Fibroblast of skin of scalp (primary cell): ENCODE measurements around the gene RASA3.
"Not testable (repeated sequence)": the region's sequence is repeated elsewhere in the genome, so short reads cannot be mapped to it uniquely, and the experiment has no call there.

Source experiments
- DNase-seq: peaks from one replicate; pipeline ENCODE4 v3.0.0-alpha.2; 2013

Gene RASA3

GRCh38 chr13:114142137-114142550 lies 9.7 kb upstream of the RASA3 start:
- no peak for DNase-seq

- DNase-seq = no peak
These were observed 9.0 kb upstream of the RASA3 start for GRCh38 chr13:114141261-114141996.

GRCh38 chr13:114140906-114141250 lies 8.5 kb upstream of the RASA3 start:
- no peak for DNase-seq

DNA sequence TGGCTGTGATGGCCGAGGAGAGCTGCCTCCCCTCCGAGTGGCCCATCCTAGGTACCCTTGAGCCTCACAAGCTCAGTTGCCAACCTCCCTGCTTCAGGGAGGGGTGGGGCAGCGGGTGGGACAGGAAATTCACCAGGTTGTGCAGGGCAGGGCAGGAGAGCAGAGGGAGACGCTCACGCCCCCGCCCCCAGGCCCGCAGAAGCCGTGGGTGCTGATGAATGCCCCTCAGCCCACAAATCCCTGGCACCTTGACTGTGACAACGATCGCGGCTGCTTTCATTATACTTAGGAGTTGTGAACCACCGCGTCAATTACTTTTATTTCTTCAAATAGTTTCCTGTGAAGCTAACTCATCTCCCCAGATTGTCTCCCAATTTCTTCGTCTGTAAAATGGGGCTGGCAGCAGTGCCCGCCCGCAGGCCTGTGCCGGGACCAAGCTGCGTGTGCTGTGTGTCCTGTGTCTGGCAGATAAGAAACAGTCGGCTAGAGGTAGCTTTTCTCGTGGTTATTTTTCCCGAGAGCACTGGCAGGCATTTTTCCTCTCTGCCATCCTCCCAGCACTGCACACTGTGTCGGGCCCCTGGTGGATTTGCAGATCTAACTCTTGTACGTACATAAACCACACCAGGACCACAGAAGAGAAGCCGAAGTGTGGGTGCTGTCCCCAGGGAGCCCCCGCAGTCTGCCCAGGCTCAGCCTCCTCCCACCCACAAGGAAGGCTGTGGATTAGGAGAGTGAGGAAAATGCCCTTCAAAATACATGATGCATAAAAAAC lies 7.9 kb upstream of the RASA3 start:
- DNase-seq = no peak

DNA sequence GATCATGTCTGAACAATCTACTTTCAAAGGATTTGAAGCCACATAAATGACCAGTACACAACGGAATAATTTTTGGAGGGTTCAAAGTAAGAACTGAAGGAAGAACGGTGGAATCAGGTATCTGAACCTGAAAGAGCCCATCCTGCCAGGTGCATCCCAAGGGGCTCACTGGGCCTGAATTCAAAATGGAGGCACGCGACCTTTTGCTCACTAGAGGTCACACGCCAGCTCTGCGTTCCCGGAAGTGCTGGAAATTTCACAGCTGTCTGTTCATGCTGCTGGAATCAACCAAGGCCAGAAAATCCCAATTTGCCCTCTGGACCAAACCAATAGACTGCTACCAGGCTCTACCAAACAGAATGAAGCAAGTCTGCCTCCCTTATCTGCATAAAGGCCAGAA lies 4.2 kb upstream of the RASA3 start:
- DNase-seq = no peak

DNA sequence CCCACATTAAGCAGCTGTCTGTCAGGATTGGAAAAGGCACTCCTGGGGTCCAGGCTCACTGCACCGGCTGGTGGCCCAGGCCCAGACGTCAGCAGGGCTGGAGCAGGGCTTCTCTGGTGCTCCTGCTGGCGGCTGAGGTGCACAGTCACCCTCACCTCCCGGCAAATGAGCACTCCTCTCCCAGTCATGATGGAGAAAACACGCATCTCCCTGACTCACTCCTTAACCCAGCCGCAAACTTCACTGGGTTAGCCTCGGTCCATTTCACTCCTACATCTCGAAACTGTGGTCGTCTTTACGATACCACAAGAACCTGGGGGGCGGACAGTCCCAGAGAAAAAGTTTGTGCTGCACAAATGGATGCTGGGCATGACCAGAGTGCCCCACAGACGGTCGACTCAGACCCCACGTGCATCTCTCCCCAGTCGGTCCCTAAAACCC lies 3.3 kb upstream of the RASA3 start:
- no peak for DNase-seq

- no peak for DNase-seq
These were observed 2.7 kb upstream of the RASA3 start for GRCh38 chr13:114134944-114135610.

DNA sequence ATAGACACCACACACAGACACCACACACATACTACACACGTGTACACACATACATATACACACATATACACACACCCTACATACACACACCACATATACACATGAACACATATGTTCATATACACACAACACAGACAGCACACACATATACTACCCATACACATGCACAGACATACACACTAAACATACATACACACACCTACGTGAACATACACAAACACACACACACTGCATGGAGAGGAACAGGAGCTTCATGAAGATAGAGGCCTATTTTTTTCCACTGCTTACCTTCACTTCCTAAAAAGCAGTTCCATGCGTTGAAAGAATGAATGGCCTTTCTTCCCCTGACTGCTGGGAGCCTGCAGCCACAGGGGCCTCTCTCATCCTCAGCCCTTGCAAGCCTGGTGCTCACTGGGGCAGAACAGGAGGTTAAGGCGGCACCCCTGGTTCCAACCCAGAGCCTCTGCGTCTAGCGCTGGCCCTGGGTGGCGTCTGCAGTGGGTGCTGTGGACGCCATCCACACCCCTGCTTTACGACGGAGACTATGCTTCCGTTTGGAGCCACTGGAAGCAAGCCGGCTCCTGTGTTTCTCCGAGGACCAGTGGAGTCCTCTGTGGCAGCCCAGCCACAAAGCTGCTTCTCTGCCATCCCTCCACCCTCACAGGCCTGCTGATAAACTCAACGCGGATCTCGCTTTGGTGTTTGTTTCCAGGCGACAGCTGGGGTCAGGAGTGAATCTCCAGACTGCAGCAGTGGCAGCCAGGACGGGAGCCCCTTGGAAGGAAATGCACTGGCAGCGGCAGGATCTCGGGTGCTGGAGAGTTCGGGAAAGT lies 1.9 kb upstream of the RASA3 start:
- DNase-seq = no peak

DNA sequence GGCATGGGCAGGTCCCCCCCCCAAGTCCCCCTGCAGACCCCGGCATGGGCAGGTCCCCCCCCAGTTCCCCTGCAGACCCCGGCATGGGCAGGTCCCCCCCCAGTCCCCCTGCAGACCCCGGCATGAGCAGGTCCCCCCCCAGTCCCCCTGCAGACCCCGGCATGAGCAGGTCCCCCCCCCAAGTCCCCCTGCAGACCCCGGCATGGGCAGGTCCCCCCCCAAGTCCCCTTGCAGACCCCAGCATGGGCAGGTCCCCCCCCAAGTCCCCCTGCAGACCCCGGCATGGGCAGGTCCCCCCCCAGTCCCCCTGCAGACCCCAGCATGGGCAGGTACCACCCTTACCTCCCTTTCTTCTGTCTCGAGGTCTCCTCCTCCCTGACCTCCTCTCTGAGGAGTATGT lies 1.1 kb upstream of the RASA3 start:
- not testable (repeated sequence) for DNase-seq

GRCh38 chr13:114133126-114133525 lies 703 bp upstream of the RASA3 start:
- DNase-seq = not testable (repeated sequence)

- DNase-seq = peak; percentile 40
These were observed 622 bp downstream of the RASA3 start for GRCh38 chr13:114131583-114132418.

DNA sequence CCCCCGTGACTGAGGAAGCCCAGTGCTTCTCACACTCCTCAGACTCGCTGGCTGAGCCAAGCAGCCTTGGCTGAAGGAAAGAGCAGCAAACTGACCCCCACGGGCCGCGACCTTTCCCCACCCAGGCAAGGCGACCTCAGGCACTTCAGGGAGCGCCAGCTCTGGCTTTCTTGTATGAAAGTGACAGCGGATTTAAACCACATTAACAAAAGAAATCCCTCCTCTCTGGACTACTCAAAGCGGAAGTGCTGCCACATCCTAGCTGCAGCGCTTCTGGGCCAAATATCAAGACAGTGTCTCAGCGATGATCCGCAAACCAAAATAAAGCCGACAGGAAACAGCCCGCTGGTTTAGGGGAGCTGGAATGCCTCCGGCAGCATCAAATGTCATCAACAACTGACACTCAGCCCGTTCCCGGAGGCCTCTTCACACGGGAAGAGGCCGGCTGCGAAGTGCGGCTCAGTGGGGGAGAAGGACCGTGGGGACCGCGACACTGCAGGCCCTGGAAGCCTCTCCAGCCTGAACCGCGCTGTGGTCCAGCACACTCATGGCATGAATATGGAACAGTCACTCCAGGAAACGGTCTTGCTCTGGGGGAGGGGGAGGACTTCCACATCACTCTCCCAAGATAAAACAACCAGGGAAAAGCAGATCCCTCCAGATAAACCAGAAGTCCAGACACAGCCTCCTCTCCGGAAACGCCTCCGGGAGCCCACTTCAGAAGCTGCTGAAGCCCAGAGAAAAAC lies 1.4 kb downstream of the RASA3 start:
- DNase-seq = peak; percentile 99

GRCh38 chr13:114130131-114130836 lies 2.1 kb downstream of the RASA3 start:
- no peak for DNase-seq

GRCh38 chr13:114129649-114130062 lies 2.8 kb downstream of the RASA3 start:
- DNase-seq = no peak

GRCh38 chr13:114128624-114129522 lies 3.5 kb downstream of the RASA3 start:
- peak; percentile 84 for DNase-seq

- DNase-seq = no peak
These were observed 4.1 kb downstream of the RASA3 start for GRCh38 chr13:114128348-114128623.

- DNase-seq = no peak
These were observed 4.7 kb downstream of the RASA3 start for GRCh38 chr13:114127473-114128347.

GRCh38 chr13:114126789-114127472 lies 5.5 kb downstream of the RASA3 start:
- no peak for DNase-seq
